Smooth muscle cell (in vitro differentiated cells): ENCODE data around the gene DIP2B. TPM values are rescaled to one million over a fixed set of nuclear protein-coding genes. Genes with fewer than 3 reads are reported as not detected.
"Not testable (repeated sequence)": the region's sequence is repeated elsewhere in the genome, so short reads cannot be mapped to it uniquely, and the experiment has no call there.

Source experiments
- DNase-seq: peaks from one replicate; lab custom pipeline; 2025; ENCODE audit not compliant: unreplicated experiment; lab: John Stamatoyannopoulos, UW
- H2AFZ ChIP-seq: fragments of 200-600 bp; sonication (generic); 2 replicates; pipeline ENCODE4 v1.6.0; 2016; ENCODE audit warnings: antibody characterized with exemption, low read depth, mild to moderate bottlenecking
- H3F3A ChIP-seq: fragments of 200-600 bp; sonication (generic); 2 replicates; pipeline ENCODE4 v1.6.0; 2017; ENCODE audit warnings: antibody characterized with exemption, low read depth
- H3K27ac ChIP-seq: fragments of 200-600 bp; sonication (generic); 2 replicates; pipeline ENCODE4 v1.5.1; 2016; ENCODE audit warnings: low read depth, mild to moderate bottlenecking
- H3K27me3 ChIP-seq: fragments of 200-600 bp; sonication (generic); 2 replicates; pipeline ENCODE4 v1.6.1; 2016; ENCODE audit warnings: low read depth, mild to moderate bottlenecking
- H3K36me3 ChIP-seq: fragments of 200-600 bp; sonication (generic); 2 replicates; pipeline ENCODE4 v1.5.1; 2016; ENCODE audit warnings: low read depth
- H3K4me1 ChIP-seq: fragments of 200-600 bp; sonication (generic); 2 replicates; pipeline ENCODE4 v1.5.1; 2016; ENCODE audit warnings: low read depth
- H3K4me2 ChIP-seq: fragments of 200-600 bp; sonication (generic); 2 replicates; pipeline ENCODE4 v1.6.0; 2016; ENCODE audit warnings: mild to moderate bottlenecking
- H3K4me3 ChIP-seq: fragments of 200-600 bp; sonication (generic); 2 replicates; pipeline ENCODE4 v1.5.1; 2016; ENCODE audit warnings: mild to moderate bottlenecking
- H3K79me2 ChIP-seq: fragments of 200-600 bp; sonication (generic); 2 replicates; pipeline ENCODE4 v1.6.0; 2016; ENCODE audit warnings: low read depth, mild to moderate bottlenecking
- H3K9ac ChIP-seq: fragments of 200-600 bp; sonication (generic); 2 replicates; pipeline ENCODE4 v1.6.0; 2016; ENCODE audit warnings: low read depth
- H3K9me3 ChIP-seq: fragments of 200-600 bp; sonication (generic); replicated peaks from 2 replicates; pipeline ENCODE4 v1.5.1; 2016; ENCODE audit warnings: low read depth
- H4K20me1 ChIP-seq: fragments of 200-600 bp; sonication (generic); 2 replicates; pipeline ENCODE4 v1.6.0; 2016; ENCODE audit warnings: low read depth
- WGBS: methylation state at CpG from one replicate; pipeline ENCODE4 v1.1.7; 2016; ENCODE audit warnings: low lambda C conversion rate; 5-methylcytosine and 5-hydroxymethylcytosine counted together
- polyA plus RNA-seq: library from polyadenylated mRNA; unstranded; fragments of >200 nt; fragmentation: Nextera tagmentation; extraction: Ambion mirVana; gene quantifications from 2 replicates; pipeline ENCODE4 v1.2.1, GENCODE V29; 2016
- total RNA-seq: library from RNA; depleted of rRNA; stranded (reverse); fragments of >200 nt; gene quantifications from 2 replicates; pipeline ENCODE4 v1.2.3, GENCODE V29; 2014
- TF ChIP-seq, protein P1 (sequence below): fragments of 200-600 bp; sonication (generic); IDR thresholded peaks from 2 replicates; pipeline ENCODE4 v1.5.1; 2017; ENCODE audit warnings: borderline replicate concordance, mild to moderate bottlenecking, antibody characterized with exemption; ENCODE audit not compliant: insufficient read depth, poor library complexity, severe bottlenecking

Gene DIP2B
- total and polyA plus RNA-seq, 2 experiments from 2014 or later: 5.8 to 35.2 TPM

DNA sequence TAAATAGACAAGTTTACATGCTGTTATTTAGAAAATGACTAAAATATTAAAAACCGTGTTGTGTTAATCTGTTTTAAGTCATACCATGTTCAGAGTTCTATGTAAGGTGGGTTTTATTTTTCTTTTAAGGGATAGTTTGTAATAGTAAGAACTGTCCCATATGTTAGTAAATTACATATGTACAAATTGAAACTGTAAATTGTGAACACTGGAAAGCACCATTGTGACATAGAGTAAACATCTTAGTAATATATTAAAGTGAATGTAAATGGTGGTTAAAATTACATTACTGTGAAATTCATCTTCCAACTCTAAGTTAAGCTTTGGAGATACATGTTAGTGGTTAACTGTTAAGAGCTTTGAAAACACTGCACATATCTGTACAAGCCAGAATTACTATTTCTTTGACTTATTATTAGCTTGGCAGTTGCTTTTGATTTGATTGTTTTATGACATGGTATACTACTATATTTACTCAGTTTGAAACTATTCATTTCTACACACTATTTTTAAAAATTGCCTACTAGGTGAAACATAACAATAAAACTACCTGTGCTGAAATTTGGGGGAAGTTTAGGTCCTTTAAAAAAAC, 27.4 kb upstream of the DIP2B start:
- no peak overlapping the region for H3K4me3 ChIP-seq

DNA sequence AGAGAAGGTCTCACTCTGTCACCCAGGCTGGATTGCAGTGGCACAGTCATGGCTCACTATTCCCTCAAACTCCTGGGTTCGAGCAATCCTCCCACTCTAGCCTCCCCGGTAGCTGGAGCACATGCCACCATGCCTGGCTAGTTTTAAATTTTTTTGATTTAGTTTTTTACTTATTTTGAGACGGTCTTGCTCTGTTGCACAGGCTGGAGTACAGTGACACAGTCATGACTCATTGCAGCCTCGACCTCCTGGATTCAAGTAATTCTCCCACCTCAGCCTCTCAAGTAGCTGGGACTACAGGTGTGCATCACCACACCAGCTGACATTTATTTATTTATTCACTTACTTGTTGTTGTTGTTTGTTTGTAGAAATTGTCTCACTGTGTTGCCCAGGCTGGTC, 22.2 kb upstream of the DIP2B start:
- no peak overlapping the region for H3K9ac ChIP-seq
- H3K9me3 ChIP-seq: no peaks in the 10 kb centered on the region
- 86% methylated on average over 4 of the region's 4 CpGs for WGBS
- no peaks in the 10 kb centered on the region for H3K36me3 ChIP-seq
- H3K79me2 ChIP-seq: no peaks in the 10 kb centered on the region
- H3K4me1 ChIP-seq: no peaks in the 10 kb centered on the region
- H3F3A ChIP-seq: no peaks in the 10 kb centered on the region
- H3K4me2 ChIP-seq: no peak overlapping the region
- TF ChIP-seq, protein P1, sequence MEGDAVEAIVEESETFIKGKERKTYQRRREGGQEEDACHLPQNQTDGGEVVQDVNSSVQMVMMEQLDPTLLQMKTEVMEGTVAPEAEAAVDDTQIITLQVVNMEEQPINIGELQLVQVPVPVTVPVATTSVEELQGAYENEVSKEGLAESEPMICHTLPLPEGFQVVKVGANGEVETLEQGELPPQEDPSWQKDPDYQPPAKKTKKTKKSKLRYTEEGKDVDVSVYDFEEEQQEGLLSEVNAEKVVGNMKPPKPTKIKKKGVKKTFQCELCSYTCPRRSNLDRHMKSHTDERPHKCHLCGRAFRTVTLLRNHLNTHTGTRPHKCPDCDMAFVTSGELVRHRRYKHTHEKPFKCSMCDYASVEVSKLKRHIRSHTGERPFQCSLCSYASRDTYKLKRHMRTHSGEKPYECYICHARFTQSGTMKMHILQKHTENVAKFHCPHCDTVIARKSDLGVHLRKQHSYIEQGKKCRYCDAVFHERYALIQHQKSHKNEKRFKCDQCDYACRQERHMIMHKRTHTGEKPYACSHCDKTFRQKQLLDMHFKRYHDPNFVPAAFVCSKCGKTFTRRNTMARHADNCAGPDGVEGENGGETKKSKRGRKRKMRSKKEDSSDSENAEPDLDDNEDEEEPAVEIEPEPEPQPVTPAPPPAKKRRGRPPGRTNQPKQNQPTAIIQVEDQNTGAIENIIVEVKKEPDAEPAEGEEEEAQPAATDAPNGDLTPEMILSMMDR: no peak
- no peak overlapping the region for H3K27ac ChIP-seq
- DNase-seq: no peak
- no peak overlapping the region for H2AFZ ChIP-seq
- no peaks in the 10 kb centered on the region for H3K27me3 ChIP-seq
- H3K4me3 ChIP-seq: no peak overlapping the region
- H4K20me1 ChIP-seq: no peaks in the 10 kb centered on the region

More for the DNA sequence above, 27.4 kb upstream of the DIP2B start:
- peaks cover 26% of the 10 kb centered on the region for H3K36me3 ChIP-seq
- H3K79me2 ChIP-seq: no peaks in the 10 kb centered on the region
- H3K9me3 ChIP-seq: no peaks in the 10 kb centered on the region
- H3K9ac ChIP-seq: no peak overlapping the region
- H3K4me1 ChIP-seq: no peaks in the 10 kb centered on the region
- no peaks in the 10 kb centered on the region for H3K27me3 ChIP-seq
- H3F3A ChIP-seq: no peaks in the 10 kb centered on the region
- H3K4me2 ChIP-seq: no peak overlapping the region
- no peaks in the 10 kb centered on the region for H4K20me1 ChIP-seq
- no peak overlapping the region for H3K27ac ChIP-seq
- TF ChIP-seq, protein P1: no peak
- H2AFZ ChIP-seq: no peak overlapping the region
- WGBS: 95% methylated on average over 1 of the region's 1 CpG
- no peak for DNase-seq

DNA sequence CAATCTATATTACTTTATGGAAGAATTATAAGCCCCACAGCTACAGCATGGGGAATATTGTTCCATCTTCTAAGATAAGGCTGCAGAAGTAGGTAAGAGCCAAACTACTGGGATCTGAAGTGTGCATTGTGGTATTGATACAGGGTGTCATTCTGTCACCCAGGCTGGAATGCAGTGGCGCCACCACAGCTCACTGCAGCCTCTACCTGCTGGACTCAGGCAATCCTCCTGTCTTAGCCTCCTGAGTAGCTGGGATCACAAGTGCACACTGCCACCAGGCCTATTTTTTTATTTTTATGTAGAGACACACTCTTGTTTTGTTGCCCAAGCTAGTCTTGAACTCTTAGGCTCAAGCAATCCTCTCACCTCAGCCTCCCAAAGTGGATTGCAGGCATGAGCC, 21.3 kb upstream of the DIP2B start:
- H2AFZ ChIP-seq: no peak overlapping the region
- H3K4me2 ChIP-seq: no peak overlapping the region
- TF ChIP-seq, protein P1: no peak
- H3K79me2 ChIP-seq: no peaks in the 10 kb centered on the region
- H3K9me3 ChIP-seq: no peaks in the 10 kb centered on the region
- H3K9ac ChIP-seq: no peak overlapping the region
- no peaks in the 10 kb centered on the region for H3F3A ChIP-seq
- no peaks in the 10 kb centered on the region for H3K27me3 ChIP-seq
- DNase-seq: no peak
- H3K36me3 ChIP-seq: no peaks in the 10 kb centered on the region
- H3K4me1 ChIP-seq: no peaks in the 10 kb centered on the region
- 92% methylated on average over 1 of the region's 1 CpG for WGBS
- no peak overlapping the region for H3K4me3 ChIP-seq
- no peaks in the 10 kb centered on the region for H4K20me1 ChIP-seq
- no peak overlapping the region for H3K27ac ChIP-seq

DNA sequence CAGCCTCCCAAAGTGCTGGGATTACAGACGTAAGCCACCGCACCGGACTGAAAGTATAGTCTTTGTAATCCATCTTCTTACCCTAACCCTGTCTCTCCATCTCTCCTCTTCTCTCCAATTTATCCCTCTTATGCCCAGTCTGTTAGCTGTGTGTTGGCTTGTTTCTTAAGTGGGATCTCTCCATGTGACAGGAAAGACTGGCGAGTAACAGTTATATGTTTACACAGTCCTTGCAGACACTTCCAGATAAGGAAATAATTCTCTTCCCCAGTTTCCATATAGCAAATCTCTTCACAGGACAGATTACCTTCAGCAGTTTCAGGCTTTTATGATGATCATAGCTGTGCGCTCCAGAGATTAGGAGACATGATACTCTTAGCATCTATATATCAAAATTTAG, 16.0 kb upstream of the DIP2B start:
- no peaks in the 10 kb centered on the region for H3K36me3 ChIP-seq
- H3K4me2 ChIP-seq: no peak overlapping the region
- WGBS: 78% methylated on average over 5 of the region's 5 CpGs
- no peak overlapping the region for H3K27ac ChIP-seq
- H3K9me3 ChIP-seq: peaks cover 4% of the 10 kb centered on the region
- no peaks in the 10 kb centered on the region for H4K20me1 ChIP-seq
- H2AFZ ChIP-seq: no peak overlapping the region
- no peaks in the 10 kb centered on the region for H3K27me3 ChIP-seq
- no peaks in the 10 kb centered on the region for H3K79me2 ChIP-seq
- no peak for DNase-seq
- TF ChIP-seq, protein P1: no peak
- no peak overlapping the region for H3K4me3 ChIP-seq
- no peak overlapping the region for H3K9ac ChIP-seq
- no peaks in the 10 kb centered on the region for H3F3A ChIP-seq
- H3K4me1 ChIP-seq: no peaks in the 10 kb centered on the region

DNA sequence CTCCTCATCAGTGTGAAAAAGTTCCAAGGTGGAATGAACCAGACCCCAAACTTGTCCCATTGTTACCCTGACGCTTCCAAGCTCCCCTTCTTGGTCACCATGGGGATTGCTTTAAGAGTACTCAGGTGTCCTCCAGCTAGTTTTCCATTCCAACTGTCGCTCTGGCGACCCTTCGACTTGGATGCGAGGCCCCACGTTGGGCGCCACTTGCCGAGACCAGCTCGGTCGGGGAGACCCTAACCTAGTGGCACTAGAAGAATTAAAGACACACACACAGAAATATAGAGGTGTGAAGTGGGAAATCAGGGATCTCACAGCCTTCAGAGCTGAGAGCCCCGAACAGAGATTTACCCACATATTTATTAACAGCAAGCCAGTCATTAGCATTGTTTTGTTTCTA, 6.7 kb upstream of the DIP2B start:
- not testable (repeated sequence) for H4K20me1 ChIP-seq, H3F3A ChIP-seq, H3K27ac ChIP-seq, H3K4me3 ChIP-seq, H3K9me3 ChIP-seq, H2AFZ ChIP-seq, H3K36me3 ChIP-seq, H3K9ac ChIP-seq, DNase-seq, H3K79me2 ChIP-seq, H3K4me1 ChIP-seq, H3K4me2 ChIP-seq, H3K27me3 ChIP-seq
- 94% methylated on average over 11 of the region's 11 CpGs for WGBS
